Sigmoid colon (tissue), 7 donors: ENCODE measurements around the gene CTBP2. TPM values are rescaled to one million over a fixed set of nuclear protein-coding genes. Genes with fewer than 3 reads are reported as not detected.

Source experiments
- DNase-seq: peaks from one replicate; pipeline ENCODE4 v3.0.0-alpha.2; 2019
- H3K27ac ChIP-seq, 4 donors: fragments of 200-600 bp; sonication (generic); one replicate each; pipeline ENCODE4 v1.5.1; 2016 to 2019; ENCODE audit warnings: mild to moderate bottlenecking in 1 of 4
- H3K27me3 ChIP-seq, 3 donors: fragments of 200-600 bp; sonication (generic); one replicate each; pipeline ENCODE4 v1.5.1; 2019; ENCODE audit warnings: mild to moderate bottlenecking in 1 of 3
- H3K36me3 ChIP-seq, 4 donors: fragments of 200-600 bp; sonication (generic); one replicate each; pipeline ENCODE4 v1.5.1; 2016 to 2019
- H3K4me1 ChIP-seq, 4 donors: fragments of 200-600 bp; sonication (generic); one replicate each; pipeline ENCODE4 v1.5.1; 2017 to 2019
- H3K4me3 ChIP-seq, 4 donors: fragments of 200-600 bp; sonication (generic); one replicate each; pipeline ENCODE4 v1.5.1; 2017 to 2019; ENCODE audit warnings: mild to moderate bottlenecking in 2 of 4, moderate library complexity in 1 of 4
- H3K9me3 ChIP-seq, 4 donors: fragments of 200-600 bp in 3 of 4; sonication (generic) in 3 of 4; one replicate each; pipeline versions ENCODE4 v1.5.1 to v1.6.1; 2013 to 2019
- CTCF ChIP-seq, 4 experiments: fragments of 450-650 bp in 3 of 4; fragments of 200-600 bp in 1 of 4; IDR thresholded peaks; one replicate each; pipeline ENCODE4 v1.5.1; 2016 to 2019; ENCODE audit warnings: antibody characterized with exemption in 4 of 4, mild to moderate bottlenecking in 3 of 4, moderate library complexity in 2 of 4
- EP300 ChIP-seq, 4 donors: sonication (generic); formaldehyde crosslinking; IDR thresholded peaks; one replicate each; pipeline ENCODE4 v1.6.1; 2017; ENCODE audit warnings: antibody characterized with exemption in 4 of 4
- POLR2A ChIP-seq, 2 donors: fragments of 450-650 bp; IDR thresholded peaks; one replicate each; pipeline ENCODE4 v1.6.1; 2016; ENCODE audit warnings: antibody characterized with exemption in 2 of 2, mild to moderate bottlenecking in 2 of 2, moderate library complexity in 2 of 2
- POLR2AphosphoS5 ChIP-seq, 4 donors: sonication (generic); formaldehyde crosslinking; IDR thresholded peaks; one replicate each; pipeline ENCODE4 v1.6.1; 2017; ENCODE audit warnings: antibody characterized with exemption in 4 of 4
- WGBS, 2 donors: extraction: QIAGEN DNeasy Blood & Tissue Kit; methylation state at CpG; one replicate each; pipeline ENCODE4 v1.1.7; 2013; 5-methylcytosine and 5-hydroxymethylcytosine counted together
- intact Hi-C: fragments of 100-400 bp; cut with DNase I; formaldehyde crosslinking; loops from one replicate; pipeline ENCODE4 v1.15.1; 2023
- polyA plus RNA-seq, 3 donors: library from polyadenylated mRNA; stranded (reverse); fragments of 200-250 nt; gene quantifications; one replicate each; pipeline ENCODE4 v1.2.3, GENCODE V29; 2013
- total RNA-seq, 4 donors: library from RNA; depleted of rRNA; stranded (reverse); fragments of >200 nt; gene quantifications; one replicate each; pipeline ENCODE4 v1.1.0, GENCODE V29; 2016
- donor health status: healthy with polysubstance abuse.
- donor health status: Bipolar disorder and iron deficiency.
- donor health status: healthy.

CTBP2 gene
- total and polyA plus RNA-seq, 7 donors, result 31.2 to 62.4 (median 52.0) TPM

- WGBS, 2 donors, result 75 to 78% methylated on average over 17 of the region's 17 CpGs
Observed at GRCh38 chr10:125093199-125093973, 67.0 kb downstream of the CTBP2 start.

GRCh38 chr10:125092564-125093031 lies 67.8 kb downstream of the CTBP2 start:
- Histone ChIP-seq H3K4me1 (peaks cover 0 to 72% (median 51%) of the 10 kb centered on the region in 4 donors), H3K36me3 (no peaks in the 10 kb centered on the region)
- peak; percentile 67 for DNase-seq

More at GRCh38 chr10:125093199-125093973, 67.0 kb downstream of the CTBP2 start:
- Histone ChIP-seq H3K27ac (peak overlapping the region; percentile 60 to 83 (median 71)), H3K36me3 (no peaks in the 10 kb centered on the region), H3K4me3 (no peak overlapping the region), H3K4me1 (peaks cover 0 to 75% (median 51%) of the 10 kb centered on the region in 4 donors), H3K27me3 (no peaks in the 10 kb centered on the region), H3K9me3 (no peaks in the 10 kb centered on the region)
- TF ChIP-seq EP300 (IDR thresholded peaks at IDR 0.05) (peak in 1 of 4 donors; percentile 58), POLR2A (IDR thresholded peaks at IDR 0.05) (no peak), POLR2AphosphoS5 (IDR thresholded peaks at IDR 0.05) (peak in 3 of 4 donors; percentile 4 to 48 (median 23))
- peak; percentile 84 for DNase-seq
- intact Hi-C loops, result no loop called here

GRCh38 chr10:125091891-125092290 lies 68.5 kb downstream of the CTBP2 start:
- TF ChIP-seq POLR2A (IDR thresholded peaks at IDR 0.05) (no peak), CTCF (IDR thresholded peaks at IDR 0.05) (no peak), EP300 (IDR thresholded peaks at IDR 0.05) (no peak), POLR2AphosphoS5 (IDR thresholded peaks at IDR 0.05) (no peak)
- Histone ChIP-seq H3K4me3 (no peak overlapping the region), H3K4me1 (peaks cover 0 to 65% (median 49%) of the 10 kb centered on the region in 4 donors), H3K36me3 (no peaks in the 10 kb centered on the region), H3K27me3 (no peaks in the 10 kb centered on the region), H3K9me3 (no peaks in the 10 kb centered on the region), H3K27ac (peak overlapping the region in 1 of 4 donors; percentile 83)
- intact Hi-C loops, result no loop called here
- DNase-seq, result no peak

More at GRCh38 chr10:125092564-125093031, 67.8 kb downstream of the CTBP2 start:
- intact Hi-C loops, result no loop called here
- TF ChIP-seq POLR2A (IDR thresholded peaks at IDR 0.05), result no peak
- TF ChIP-seq CTCF (IDR thresholded peaks at IDR 0.05), result no peak
- TF ChIP-seq POLR2AphosphoS5 (IDR thresholded peaks at IDR 0.05), result no peak
- no peak for TF ChIP-seq EP300 (IDR thresholded peaks at IDR 0.05)
- Histone ChIP-seq H3K9me3 (no peaks in the 10 kb centered on the region), H3K27ac (peak overlapping the region; percentile 60 to 83 (median 71)), H3K4me3 (no peak overlapping the region), H3K27me3 (no peaks in the 10 kb centered on the region)
- 92 to 95% methylated on average over 17 of the region's 17 CpGs for WGBS, 2 donors

DNA sequence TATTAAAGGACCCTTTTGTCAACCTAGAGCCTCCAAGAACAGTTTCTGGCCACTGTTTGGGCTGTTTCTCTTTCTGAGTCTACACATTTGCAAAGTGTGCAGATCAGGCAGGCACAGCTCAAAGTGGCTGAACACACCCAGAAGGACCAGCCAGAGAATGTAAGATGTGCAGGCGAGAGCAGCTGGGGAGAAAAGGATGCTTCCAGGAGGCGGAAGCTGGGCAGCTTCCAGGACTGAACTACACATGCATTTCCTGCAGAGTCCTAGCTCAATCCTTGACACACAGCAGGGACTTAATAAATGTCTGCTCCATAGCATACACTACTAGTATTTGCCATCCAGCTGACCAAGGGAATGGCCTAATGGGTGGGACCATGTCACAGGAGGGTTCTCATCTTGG lies 70.9 kb downstream of the CTBP2 start:
- H3K4me3 ChIP-seq, result no peak overlapping the region
- H3K27me3 ChIP-seq, result no peaks in the 10 kb centered on the region
- intact Hi-C loops, result no loop called here
- H3K4me1 ChIP-seq, result peaks cover 0 to 57% (median 39%) of the 10 kb centered on the region in 4 donors
- DNase-seq, result peak; percentile 71
- H3K36me3 ChIP-seq, result no peaks in the 10 kb centered on the region
- no peaks in the 10 kb centered on the region for H3K9me3 ChIP-seq
- WGBS, 2 donors, result 67 to 85% methylated on average over 2 of the region's 2 CpGs
- H3K27ac ChIP-seq, result no peak overlapping the region
- TF ChIP-seq POLR2AphosphoS5 (IDR thresholded peaks at IDR 0.05) (no peak), CTCF (IDR thresholded peaks at IDR 0.05) (no peak), EP300 (IDR thresholded peaks at IDR 0.05) (no peak), POLR2A (IDR thresholded peaks at IDR 0.05) (no peak)

DNA sequence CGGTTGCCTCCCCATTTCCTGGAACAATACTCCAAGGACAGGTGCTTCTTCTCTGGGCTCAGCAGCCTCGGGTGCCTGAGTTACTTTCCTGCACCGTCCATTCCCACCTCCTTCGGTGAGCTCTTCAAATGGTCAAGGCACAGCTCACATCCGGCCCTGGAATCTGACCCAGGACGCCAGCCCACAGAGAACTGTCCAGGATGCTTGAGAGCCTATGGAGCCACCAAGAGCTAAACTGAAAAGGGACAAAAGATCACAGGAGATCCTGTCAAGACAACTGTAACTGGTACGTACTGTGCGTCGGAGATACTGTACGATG lies 72.5 kb downstream of the CTBP2 start:
- Histone ChIP-seq H3K27me3 (no peaks in the 10 kb centered on the region), H3K9me3 (no peaks in the 10 kb centered on the region), H3K4me3 (no peak overlapping the region), H3K4me1 (peaks cover 0 to 57% (median 38%) of the 10 kb centered on the region in 4 donors), H3K27ac (no peak overlapping the region), H3K36me3 (no peaks in the 10 kb centered on the region)
- TF ChIP-seq POLR2AphosphoS5 (IDR thresholded peaks at IDR 0.05), result no peak
- DNase-seq, result peak; percentile 57
- WGBS, 2 donors, result 78 to 86% methylated on average over 10 of the region's 10 CpGs
- intact Hi-C loops, result no loop called here
